K562 (cell line): ENCODE data around the gene HECW1. TPM values are rescaled to one million over a fixed set of nuclear protein-coding genes. Genes with fewer than 3 reads are reported as not detected.

Source experiments
- ATAC-seq: fragments of 200-7000 bp; cut with Tn5 transposase; 3 replicates; pipeline ENCODE4 v1.9.1; 2020; ENCODE audit warnings: moderate library complexity
- BruUV-seq: library from RNA; stranded (reverse); fragments of 400-500 nt; replicated peaks from 2 replicates; lab custom pipeline; 2021; lab: Mats Ljungman, UMichigan
- CTCF ChIA-PET: fragments of 300-600 bp; formaldehyde crosslinking; extraction: SDS; loops from one replicate; lab custom pipeline; 2021; ENCODE audit warnings: low intra/inter-chr PET ratio; lab: Yijun Ruan, JAX
- POLR2A ChIA-PET: fragments of 300-600, 350-650 bp; sonication (Branson Sonifier 250); formaldehyde crosslinking; extraction: SDS; loops from one replicate; lab custom pipeline; 2021; ENCODE audit warnings: antibody characterized with exemption, inconsistent platforms; lab: Yijun Ruan, JAX
- DNase-seq, 4 experiments: peaks; one replicate each; pipeline versions ENCODE4 v3.0.0 to v3.0.0-alpha.2; 2011 to 2018; ENCODE audit warnings: low spot score in 3 of 4, mixed read lengths in 3 of 4; ENCODE audit errors: extremely low read depth in 1 of 4
- FAIRE-seq: peaks from 2 replicates; lab custom pipeline; 2011; peaks lifted over from hg19 to GRCh38; lab: Jason Lieb, UNC
- H2AFZ ChIP-seq: 2 replicates; pipeline ENCODE4 v1.6.0; 2011; ENCODE audit warnings: low read depth, low read length, control low read depth, inconsistent platforms
- H3K27ac ChIP-seq: fragments of 200-600 bp; 3 replicates; pipeline ENCODE4 v1.8.0; 2011; ENCODE audit warnings: low read depth, mild to moderate bottlenecking, control low read depth, inconsistent platforms, low read length, moderate library complexity, mixed read lengths; ENCODE audit errors: extremely low read depth
- H3K27me3 ChIP-seq, 2 experiments: fragments of 300-600 bp in 1 of 2; 2 replicates in 1 of 2; 3 replicates in 1 of 2; pipeline versions ENCODE4 v1.6.0 to v1.8.0; 2011; ENCODE audit warnings: inconsistent platforms in 2 of 2, low read length in 2 of 2, mild to moderate bottlenecking in 1 of 2, mixed read lengths in 1 of 2, moderate library complexity in 1 of 2; ENCODE audit not compliant: control insufficient read depth in 2 of 2, insufficient read depth in 2 of 2
- H3K36me3 ChIP-seq: fragments of 300-600 bp; 3 replicates; pipeline ENCODE4 v1.8.0; 2011; ENCODE audit warnings: mild to moderate bottlenecking, low read length, inconsistent platforms; ENCODE audit not compliant: control insufficient read depth, insufficient read depth
- H3K4me1 ChIP-seq, 2 experiments: fragments of 200-600 bp in 1 of 2; replicated peaks in 1 of 2; 2 replicates in 1 of 2; 3 replicates in 1 of 2; pipeline versions ENCODE4 v1.5.1 to v1.8.0; 2011; ENCODE audit warnings: inconsistent platforms in 2 of 2, low read length in 2 of 2, mild to moderate bottlenecking in 1 of 2, mixed read lengths in 1 of 2, moderate library complexity in 1 of 2; ENCODE audit not compliant: control insufficient read depth in 2 of 2, insufficient read depth in 2 of 2
- H3K4me2 ChIP-seq: 2 replicates; pipeline ENCODE4 v1.6.1; 2011; ENCODE audit warnings: low read length, control low read depth, inconsistent platforms, mixed read lengths; ENCODE audit not compliant: insufficient read depth
- H3K4me3 ChIP-seq: fragments of 200-600 bp; sonication (generic), shearing (Covaris generic); 2 replicates; pipeline ENCODE4 v1.5.1; 2016; ENCODE audit warnings: control low read depth, inconsistent platforms
- H3K79me2 ChIP-seq: fragments of 200-600 bp; 3 replicates; pipeline ENCODE4 v1.8.0; 2011; ENCODE audit warnings: low read length, inconsistent platforms; ENCODE audit not compliant: control insufficient read depth, insufficient read depth
- H3K9ac ChIP-seq, 2 experiments: 2 replicates each; pipeline versions ENCODE4 v1.6.0 to v1.6.1; 2011; ENCODE audit warnings: low read depth in 2 of 2, low read length in 2 of 2, control low read depth in 1 of 2, inconsistent platforms in 1 of 2, mild to moderate bottlenecking in 1 of 2, mixed read lengths in 1 of 2; ENCODE audit not compliant: insufficient read depth in 1 of 2
- H3K9me1 ChIP-seq: one replicate; pipeline ENCODE4 v1.6.0; 2011; ENCODE audit warnings: inconsistent platforms, mild to moderate bottlenecking, low read length, moderate library complexity; ENCODE audit not compliant: control insufficient read depth, insufficient read depth
- H3K9me3 ChIP-seq: replicated peaks from 2 replicates; pipeline ENCODE4 v1.5.1; 2011; ENCODE audit warnings: low read depth, low read length, inconsistent platforms; ENCODE audit not compliant: control insufficient read depth, insufficient read depth
- H4K20me1 ChIP-seq: replicated peaks from 2 replicates; pipeline ENCODE4 v1.6.1; 2011; ENCODE audit warnings: low read length, inconsistent platforms, mixed read lengths; ENCODE audit not compliant: control insufficient read depth, insufficient read depth
- MAFG ChIP-seq: fragments of 450-650 bp; conservative IDR thresholded peaks from 2 replicates; pipeline ENCODE4 v1.6.1; 2016; ENCODE audit warnings: missing genetic modification characterization, missing compliant biosample characterization
- TRIM24 ChIP-seq, 2 experiments: fragments of 450-650 bp; IDR thresholded peaks; 2 replicates each; pipeline ENCODE4 v1.6.1; 2016
- WGBS: fragments of 100-300 bp; shearing (Covaris generic); methylation state at CpG from one replicate; pipeline ENCODE4 v1.1.6; 2016; ENCODE audit warnings: low coverage, mixed read lengths; ENCODE audit not compliant: insufficient coverage; ENCODE audit errors: missing lambda C conversion rate; 5-methylcytosine and 5-hydroxymethylcytosine counted together
- in situ Hi-C: fragments of 300-500 bp; cut with MboI; formaldehyde crosslinking; loops from 4 replicates; pipeline ENCODE4 v1.15.0; 2018; ENCODE audit warnings: inconsistent platforms, mixed read lengths
- intact Hi-C: fragments of 100-400 bp; cut with micrococcal nuclease; formaldehyde crosslinking; loops from 2 replicates; pipeline ENCODE4 v1.14.2; 2022
- polyA plus RNA-seq, 8 experiments: library from polyadenylated mRNA; depleted of rRNA in 4 of 8; stranded (reverse) in 5 of 8; unstranded in 3 of 8; fragments of >200 nt; fragmentation: Nextera tagmentation in 2 of 8; fragmentation: Illumina TruSeq in 1 of 8; extraction: Ambion mirVana in 2 of 8; extraction: Trizol in 1 of 8; gene quantifications; 2 replicates each; pipeline versions ENCODE4 v1.2.1 to v1.2.3, GENCODE V29; 2011 to 2014; ENCODE audit warnings: inconsistent platforms in 1 of 8, missing spikeins in 1 of 8
- total RNA-seq, 7 experiments: library from RNA; depleted of rRNA in 6 of 7; stranded (reverse); fragments of >200 nt in 6 of 7; fragmentation: Illumina TruSeq in 2 of 7; extraction: Trizol in 2 of 7; gene quantifications; 2 replicates each; pipeline versions ENCODE4 v1.2.1 to v1.2.3, GENCODE V29; 2011 to 2021; ENCODE audit warnings: low replicate concordance in 1 of 7
- TF ChIP-seq, protein P1 (sequence below): fragments of 450-650 bp; IDR thresholded peaks from one replicate; pipeline ENCODE4 v1.6.1; 2018; ENCODE audit warnings: mild to moderate bottlenecking, moderate library complexity; ENCODE audit not compliant: partially characterized antibody
- TF ChIP-seq, protein P2 (sequence below): sonication (generic); formaldehyde crosslinking; IDR thresholded peaks from 2 replicates; pipeline ENCODE4 v1.8.0; 2022; ENCODE audit warnings: mild to moderate bottlenecking, missing genetic modification reagents
- TF ChIP-seq, protein P3 (sequence below), 2 experiments: fragments of 450-650 bp; IDR thresholded peaks; 2 replicates each; pipeline ENCODE4 v1.6.1; 2016; ENCODE audit warnings: mild to moderate bottlenecking in 2 of 2, borderline replicate concordance in 1 of 2, low read depth in 1 of 2, moderate library complexity in 1 of 2
- TF ChIP-seq, protein P4 (sequence below), 2 experiments: fragments of 450-650 bp; IDR thresholded peaks; 2 replicates each; pipeline ENCODE4 v1.6.1; 2016
- TF ChIP-seq, protein P5 (sequence below): sonication (generic); IDR thresholded peaks from 2 replicates; pipeline ENCODE4 v1.6.1; 2016

The HECW1 gene
- total and polyA plus RNA-seq, 9 of the 15 experiments (the other 6 are each of a cell fraction or from before 2014, with no cell fraction given) = 0.07 to 0.31 (median 0.13) TPM; not detected in 4

DNA sequence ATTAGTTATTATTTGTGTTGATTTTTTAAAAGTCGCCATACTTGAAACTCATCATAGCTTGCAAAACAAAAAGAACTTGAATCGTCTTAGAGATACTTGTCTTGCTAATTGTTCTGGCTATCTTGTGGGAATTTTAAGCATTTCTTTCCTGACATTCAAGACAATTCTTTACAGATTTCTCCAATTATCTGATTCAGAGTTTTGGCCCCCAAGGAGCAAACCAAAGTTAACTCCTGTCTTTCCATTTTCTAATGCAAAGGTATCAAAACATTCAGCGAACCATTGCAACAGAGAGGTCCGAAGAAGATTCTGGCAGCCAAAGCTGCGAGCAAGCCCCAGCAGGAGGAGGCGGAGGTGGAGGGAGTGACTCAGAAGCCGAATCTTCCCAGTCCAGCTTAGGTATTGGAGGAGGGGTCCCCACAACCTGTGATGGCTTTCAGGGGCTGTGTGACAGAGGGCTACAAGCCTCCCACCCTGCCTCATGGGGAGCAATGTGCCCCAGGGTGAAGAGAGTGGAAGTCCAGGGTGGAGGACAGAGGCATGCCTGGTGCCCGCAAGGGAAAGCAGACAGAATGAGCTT is 351.0 kb downstream of the HECW1 start:
- no peak overlapping the region for H3K4me3 ChIP-seq
- no peaks in the 10 kb centered on the region for H3K9me3 ChIP-seq
- CTCF ChIA-PET = no interaction called here
- DNase-seq (no peak), FAIRE-seq (no peak), ATAC-seq (no peak)
- no TSS peak for BruUV-seq
- no peaks in the 10 kb centered on the region; the same call in 1 of the 2 replicates for H4K20me1 ChIP-seq
- peaks cover 33 to 61% of the 10 kb centered on the region in 2 experiments for H3K27me3 ChIP-seq
- 2% methylated on average over 8 of the region's 8 CpGs for WGBS
- H3K9me1 ChIP-seq = no peaks in the 10 kb centered on the region
- no peaks in the 10 kb centered on the region for H3K79me2 ChIP-seq
- no peaks in the 10 kb centered on the region for H3K36me3 ChIP-seq
- H3K9ac ChIP-seq = no peak overlapping the region
- no peak overlapping the region for H3K27ac ChIP-seq
- no peak overlapping the region for H3K4me2 ChIP-seq
- peaks cover 0 to 4% of the 10 kb centered on the region in 2 experiments; a peak in 2 of 5 replicates for H3K4me1 ChIP-seq
- POLR2A ChIA-PET = interaction anchor here (1.2 kb wide), 1 partner anchor 375 kb away, joined by 3 read pairs; no protein-coding TSS in a partner anchor
- in situ Hi-C loops (no loop called here), intact Hi-C loops (no loop called here)
- no peak overlapping the region for H2AFZ ChIP-seq
- TF ChIP-seq, protein P1, sequence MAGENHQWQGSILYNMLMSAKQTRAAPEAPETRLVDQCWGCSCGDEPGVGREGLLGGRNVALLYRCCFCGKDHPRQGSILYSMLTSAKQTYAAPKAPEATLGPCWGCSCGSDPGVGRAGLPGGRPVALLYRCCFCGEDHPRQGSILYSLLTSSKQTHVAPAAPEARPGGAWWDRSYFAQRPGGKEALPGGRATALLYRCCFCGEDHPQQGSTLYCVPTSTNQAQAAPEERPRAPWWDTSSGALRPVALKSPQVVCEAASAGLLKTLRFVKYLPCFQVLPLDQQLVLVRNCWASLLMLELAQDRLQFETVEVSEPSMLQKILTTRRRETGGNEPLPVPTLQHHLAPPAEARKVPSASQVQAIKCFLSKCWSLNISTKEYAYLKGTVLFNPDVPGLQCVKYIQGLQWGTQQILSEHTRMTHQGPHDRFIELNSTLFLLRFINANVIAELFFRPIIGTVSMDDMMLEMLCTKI = no peak
- TF ChIP-seq, protein P2, sequence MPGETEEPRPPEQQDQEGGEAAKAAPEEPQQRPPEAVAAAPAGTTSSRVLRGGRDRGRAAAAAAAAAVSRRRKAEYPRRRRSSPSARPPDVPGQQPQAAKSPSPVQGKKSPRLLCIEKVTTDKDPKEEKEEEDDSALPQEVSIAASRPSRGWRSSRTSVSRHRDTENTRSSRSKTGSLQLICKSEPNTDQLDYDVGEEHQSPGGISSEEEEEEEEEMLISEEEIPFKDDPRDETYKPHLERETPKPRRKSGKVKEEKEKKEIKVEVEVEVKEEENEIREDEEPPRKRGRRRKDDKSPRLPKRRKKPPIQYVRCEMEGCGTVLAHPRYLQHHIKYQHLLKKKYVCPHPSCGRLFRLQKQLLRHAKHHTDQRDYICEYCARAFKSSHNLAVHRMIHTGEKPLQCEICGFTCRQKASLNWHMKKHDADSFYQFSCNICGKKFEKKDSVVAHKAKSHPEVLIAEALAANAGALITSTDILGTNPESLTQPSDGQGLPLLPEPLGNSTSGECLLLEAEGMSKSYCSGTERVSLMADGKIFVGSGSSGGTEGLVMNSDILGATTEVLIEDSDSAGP = no peak
- TF ChIP-seq MAFG (tag) = no peak
- TF ChIP-seq, protein P3, sequence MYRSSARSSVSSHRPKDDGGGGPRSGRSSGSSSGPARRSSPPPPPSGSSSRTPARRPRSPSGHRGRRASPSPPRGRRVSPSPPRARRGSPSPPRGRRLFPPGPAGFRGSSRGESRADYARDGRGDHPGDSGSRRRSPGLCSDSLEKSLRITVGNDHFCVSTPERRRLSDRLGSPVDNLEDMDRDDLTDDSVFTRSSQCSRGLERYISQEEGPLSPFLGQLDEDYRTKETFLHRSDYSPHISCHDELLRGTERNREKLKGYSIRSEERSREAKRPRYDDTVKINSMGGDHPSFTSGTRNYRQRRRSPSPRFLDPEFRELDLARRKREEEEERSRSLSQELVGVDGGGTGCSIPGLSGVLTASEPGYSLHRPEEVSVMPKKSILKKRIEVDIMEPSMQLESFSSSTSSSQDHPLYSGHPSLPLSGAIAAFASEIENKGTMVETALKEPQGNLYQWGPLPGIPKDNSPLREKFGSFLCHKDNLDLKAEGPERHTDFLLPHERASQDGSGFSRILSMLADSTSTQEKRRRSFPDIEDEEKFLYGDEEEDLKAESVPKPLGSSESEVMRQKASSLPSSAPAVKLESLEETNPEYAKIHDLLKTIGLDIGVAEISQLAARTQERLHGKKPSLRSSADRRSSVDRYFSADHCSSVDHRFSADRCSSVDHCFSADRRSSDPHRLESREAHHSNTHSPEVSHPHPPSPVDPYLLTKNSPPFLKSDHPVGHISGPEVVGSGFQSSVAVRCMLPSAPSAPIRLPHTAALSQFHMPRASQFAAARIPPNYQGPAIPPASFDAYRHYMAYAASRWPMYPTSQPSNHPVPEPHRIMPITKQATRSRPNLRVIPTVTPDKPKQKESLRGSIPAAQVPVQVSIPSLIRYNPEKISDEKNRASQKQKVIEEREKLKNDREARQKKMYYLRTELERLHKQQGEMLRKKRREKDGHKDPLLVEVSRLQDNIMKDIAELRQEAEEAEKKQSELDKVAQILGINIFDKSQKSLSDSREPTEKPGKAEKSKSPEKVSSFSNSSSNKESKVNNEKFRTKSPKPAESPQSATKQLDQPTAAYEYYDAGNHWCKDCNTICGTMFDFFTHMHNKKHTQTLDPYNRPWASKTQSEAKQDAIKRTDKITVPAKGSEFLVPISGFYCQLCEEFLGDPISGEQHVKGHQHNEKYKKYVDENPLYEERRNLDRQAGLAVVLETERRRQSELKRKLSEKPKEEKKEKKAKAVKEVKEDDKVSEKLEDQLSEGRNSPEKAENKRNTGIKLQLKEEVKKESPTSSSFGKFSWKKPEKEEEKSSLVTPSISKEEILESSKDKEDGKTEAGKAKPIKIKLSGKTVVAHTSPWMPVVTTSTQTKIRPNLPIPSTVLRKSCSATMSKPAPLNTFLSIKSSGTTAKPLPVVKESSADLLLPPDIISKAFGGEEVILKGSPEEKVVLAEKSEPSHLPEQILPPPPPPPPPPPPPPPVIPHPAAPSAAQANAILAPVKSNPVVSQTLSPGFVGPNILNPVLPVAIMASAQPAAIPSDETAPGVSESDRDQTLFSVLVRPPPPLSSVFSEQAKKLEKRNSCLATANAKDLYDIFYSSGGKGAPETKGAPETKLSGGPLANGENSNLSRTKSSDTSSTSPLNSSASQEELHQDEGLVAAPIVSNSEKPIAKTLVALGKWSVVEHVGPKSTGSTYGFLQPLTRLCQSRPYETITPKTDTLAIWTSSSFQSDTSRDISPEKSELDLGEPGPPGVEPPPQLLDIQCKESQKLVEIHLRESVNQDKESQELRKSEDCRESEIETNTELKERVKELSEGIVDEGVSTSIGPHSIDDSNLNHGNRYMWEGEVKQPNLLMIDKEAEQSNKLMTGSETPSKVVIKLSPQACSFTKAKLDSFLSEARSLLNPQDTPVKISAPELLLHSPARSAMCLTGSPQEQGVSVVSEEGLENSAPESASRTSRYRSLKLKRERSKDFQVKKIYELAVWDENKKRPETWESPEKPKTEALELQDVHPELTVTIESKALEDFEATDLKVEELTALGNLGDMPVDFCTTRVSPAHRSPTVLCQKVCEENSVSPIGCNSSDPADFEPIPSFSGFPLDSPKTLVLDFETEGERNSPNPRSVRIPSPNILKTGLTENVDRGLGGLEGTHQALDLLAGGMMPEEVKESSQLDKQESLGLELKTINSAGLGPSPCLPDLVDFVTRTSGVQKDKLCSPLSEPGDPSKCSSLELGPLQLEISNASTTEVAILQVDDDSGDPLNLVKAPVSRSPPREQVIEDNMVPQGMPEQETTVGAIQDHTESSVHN (IDR thresholded peaks at IDR 0.05; ENCODE audit: borderline replicate concordance in 1 of 2, low read depth in 1 of 2) = no peak
- TF ChIP-seq, protein P4, sequence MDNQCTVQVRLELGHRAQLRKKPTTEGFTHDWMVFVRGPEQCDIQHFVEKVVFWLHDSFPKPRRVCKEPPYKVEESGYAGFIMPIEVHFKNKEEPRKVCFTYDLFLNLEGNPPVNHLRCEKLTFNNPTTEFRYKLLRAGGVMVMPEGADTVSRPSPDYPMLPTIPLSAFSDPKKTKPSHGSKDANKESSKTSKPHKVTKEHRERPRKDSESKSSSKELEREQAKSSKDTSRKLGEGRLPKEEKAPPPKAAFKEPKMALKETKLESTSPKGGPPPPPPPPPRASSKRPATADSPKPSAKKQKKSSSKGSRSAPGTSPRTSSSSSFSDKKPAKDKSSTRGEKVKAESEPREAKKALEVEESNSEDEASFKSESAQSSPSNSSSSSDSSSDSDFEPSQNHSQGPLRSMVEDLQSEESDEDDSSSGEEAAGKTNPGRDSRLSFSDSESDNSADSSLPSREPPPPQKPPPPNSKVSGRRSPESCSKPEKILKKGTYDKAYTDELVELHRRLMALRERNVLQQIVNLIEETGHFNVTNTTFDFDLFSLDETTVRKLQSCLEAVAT (IDR thresholded peaks at IDR 0.05) = no peak
- no peak for TF ChIP-seq TRIM24 (IDR thresholded peaks at IDR 0.05)
- TF ChIP-seq, protein P5, sequence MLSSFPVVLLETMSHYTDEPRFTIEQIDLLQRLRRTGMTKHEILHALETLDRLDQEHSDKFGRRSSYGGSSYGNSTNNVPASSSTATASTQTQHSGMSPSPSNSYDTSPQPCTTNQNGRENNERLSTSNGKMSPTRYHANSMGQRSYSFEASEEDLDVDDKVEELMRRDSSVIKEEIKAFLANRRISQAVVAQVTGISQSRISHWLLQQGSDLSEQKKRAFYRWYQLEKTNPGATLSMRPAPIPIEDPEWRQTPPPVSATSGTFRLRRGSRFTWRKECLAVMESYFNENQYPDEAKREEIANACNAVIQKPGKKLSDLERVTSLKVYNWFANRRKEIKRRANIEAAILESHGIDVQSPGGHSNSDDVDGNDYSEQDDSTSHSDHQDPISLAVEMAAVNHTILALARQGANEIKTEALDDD = no peak
